Trophoblast cell (in vitro differentiated cells and primary cell): Measurements from ENCODE around the gene ECHDC3.

ENCODE experiments used
- DNase-seq, 2 donors: peaks; one replicate each; pipeline ENCODE4 v3.0.0-alpha.2; 2016
- H2AFZ ChIP-seq: 2 replicates; pipeline ENCODE4 v1.6.1; 2013; ENCODE audit warnings: low read length, moderate library complexity, mild to moderate bottlenecking; ENCODE audit not compliant: insufficient read depth, poor library complexity
- H2AK5ac ChIP-seq: 2 replicates; pipeline ENCODE4 v1.6.1; 2013; ENCODE audit warnings: mild to moderate bottlenecking, low read length
- H2BK120ac ChIP-seq: 2 replicates; pipeline ENCODE4 v1.6.1; 2013; ENCODE audit warnings: low read length, mild to moderate bottlenecking, moderate library complexity; ENCODE audit not compliant: insufficient read depth, poor library complexity
- H2BK12ac ChIP-seq: 2 replicates; pipeline ENCODE4 v1.6.1; 2013; ENCODE audit warnings: mild to moderate bottlenecking, low read length, moderate library complexity
- H2BK5ac ChIP-seq: 2 replicates; pipeline ENCODE4 v1.6.1; 2013; ENCODE audit warnings: low read length, low read depth, moderate library complexity, mild to moderate bottlenecking; ENCODE audit not compliant: poor library complexity
- H3K14ac ChIP-seq: 2 replicates; pipeline ENCODE4 v1.6.1; 2013; ENCODE audit warnings: mild to moderate bottlenecking, low read length
- H3K18ac ChIP-seq: 2 replicates; pipeline ENCODE4 v1.6.1; 2013; ENCODE audit warnings: mild to moderate bottlenecking, low read length
- H3K23ac ChIP-seq: 2 replicates; pipeline ENCODE4 v1.6.1; 2013; ENCODE audit warnings: low read length
- H3K27ac ChIP-seq: 2 replicates; pipeline ENCODE4 v1.5.1; 2013; ENCODE audit warnings: low read depth, mild to moderate bottlenecking, inconsistent platforms, low read length, moderate library complexity
- H3K27me3 ChIP-seq: 2 replicates; pipeline ENCODE4 v1.6.1; 2013; ENCODE audit warnings: inconsistent platforms, mild to moderate bottlenecking, low read length, moderate library complexity; ENCODE audit not compliant: insufficient read depth
- H3K36me3 ChIP-seq, 2 experiments: 1 replicate in 1 of 2; 2 replicates in 1 of 2; pipeline ENCODE4 v1.6.1; 2013; ENCODE audit warnings: low read length in 2 of 2, mild to moderate bottlenecking in 2 of 2, moderate library complexity in 1 of 2; ENCODE audit not compliant: insufficient read depth in 2 of 2, control insufficient read depth in 1 of 2
- H3K4ac ChIP-seq: 2 replicates; pipeline ENCODE4 v1.6.1; 2013; ENCODE audit warnings: low read depth, mild to moderate bottlenecking, low read length, moderate library complexity
- H3K4me1 ChIP-seq, 2 experiments: 1 replicate in 1 of 2; 2 replicates in 1 of 2; pipeline ENCODE4 v1.6.1; 2013; ENCODE audit warnings: low read length in 2 of 2, mild to moderate bottlenecking in 2 of 2, moderate library complexity in 1 of 2; ENCODE audit not compliant: insufficient read depth in 2 of 2, control insufficient read depth in 1 of 2
- H3K4me2 ChIP-seq: 2 replicates; pipeline ENCODE4 v1.6.1; 2013; ENCODE audit warnings: inconsistent platforms, mild to moderate bottlenecking, low read length, moderate library complexity
- H3K4me3 ChIP-seq: 2 replicates; pipeline ENCODE4 v1.5.1; 2013; ENCODE audit warnings: mild to moderate bottlenecking, low read depth, low read length, inconsistent platforms
- H3K79me1 ChIP-seq: one replicate; pipeline ENCODE4 v1.6.1; 2013; ENCODE audit warnings: low read length
- H3K79me2 ChIP-seq: 2 replicates; pipeline ENCODE4 v1.6.1; 2013; ENCODE audit warnings: low read length, mild to moderate bottlenecking; ENCODE audit not compliant: control insufficient read depth, insufficient read depth, poor library complexity
- H3K9ac ChIP-seq: 2 replicates; pipeline ENCODE4 v1.6.1; 2013; ENCODE audit warnings: mild to moderate bottlenecking, low read length
- H3K9me3 ChIP-seq: 2 replicates; pipeline ENCODE4 v1.6.1; 2013; ENCODE audit warnings: low read depth, mild to moderate bottlenecking, control low read depth, inconsistent platforms, low read length; ENCODE audit not compliant: insufficient read depth
- H4K12ac ChIP-seq: 2 replicates; pipeline ENCODE4 v1.6.1; 2013; ENCODE audit warnings: low read depth, mild to moderate bottlenecking, low read length, moderate library complexity
- H4K8ac ChIP-seq: 2 replicates; pipeline ENCODE4 v1.6.1; 2013; ENCODE audit warnings: low read depth, mild to moderate bottlenecking, low read length, moderate library complexity
- H4K91ac ChIP-seq: one replicate; pipeline ENCODE4 v1.6.1; 2013; ENCODE audit warnings: low read depth, mild to moderate bottlenecking, low read length, moderate library complexity
- WGBS: extraction: QIAGEN DNeasy Blood & Tissue Kit; methylation state at CpG from one replicate; pipeline ENCODE4 v1.1.7; 2013; ENCODE audit warnings: missing lambda C conversion rate; ENCODE audit not compliant: insufficient read length, insufficient coverage; ENCODE audit errors: extremely low coverage; 5-methylcytosine and 5-hydroxymethylcytosine counted together

The ECHDC3 gene

GRCh38 chr10:11789956-11790355 lies 47.8 kb downstream of the ECHDC3 start:
- no peak overlapping the region for H3K27ac ChIP-seq
- H3K18ac ChIP-seq: no peak overlapping the region
- H4K8ac ChIP-seq: no peak overlapping the region
- no peak overlapping the region for H3K9ac ChIP-seq
- no peak overlapping the region for H3K4ac ChIP-seq
- no peak overlapping the region for H2BK5ac ChIP-seq
- H3K23ac ChIP-seq: no peak overlapping the region
- H3K79me1 ChIP-seq: no peaks in the 10 kb centered on the region
- no peak overlapping the region for H2BK12ac ChIP-seq
- no peak overlapping the region for H2AFZ ChIP-seq
- no peak overlapping the region for H3K14ac ChIP-seq
- H3K27me3 ChIP-seq: no peaks in the 10 kb centered on the region
- no peak overlapping the region for H4K91ac ChIP-seq
- H3K36me3 ChIP-seq: no peaks in the 10 kb centered on the region
- DNase-seq: no peak
- no peaks in the 10 kb centered on the region for H3K9me3 ChIP-seq
- no peak overlapping the region for H3K4me3 ChIP-seq
- no peak overlapping the region for H2AK5ac ChIP-seq
- H2BK120ac ChIP-seq: no peak overlapping the region
- no peak overlapping the region for H4K12ac ChIP-seq
- H3K4me1 ChIP-seq: peaks cover 3 to 6% of the 10 kb centered on the region in 2 experiments
- WGBS: no CpG with 5 or more reads among the region's 8 CpGs
- H3K79me2 ChIP-seq: no peaks in the 10 kb centered on the region
- H3K4me2 ChIP-seq: no peak overlapping the region

GRCh38 chr10:11793762-11794479 lies 51.7 kb downstream of the ECHDC3 start:
- H3K14ac ChIP-seq: no peak overlapping the region
- H2AK5ac ChIP-seq: no peak overlapping the region
- H3K18ac ChIP-seq: no peak overlapping the region
- no peak overlapping the region for H2BK5ac ChIP-seq
- no peak overlapping the region for H4K8ac ChIP-seq
- peak; percentile 68 to 81 for DNase-seq
- H2BK120ac ChIP-seq: no peak overlapping the region
- no peaks in the 10 kb centered on the region for H3K36me3 ChIP-seq
- no peaks in the 10 kb centered on the region for H3K27me3 ChIP-seq
- H2AFZ ChIP-seq: no peak overlapping the region
- H3K9ac ChIP-seq: no peak overlapping the region
- no peak overlapping the region for H3K4me2 ChIP-seq
- no peak overlapping the region for H3K4me3 ChIP-seq
- H3K27ac ChIP-seq: no peak overlapping the region
- WGBS: no CpG with 5 or more reads among the region's 12 CpGs
- H4K91ac ChIP-seq: no peak overlapping the region
- no peaks in the 10 kb centered on the region for H3K79me2 ChIP-seq
- H2BK12ac ChIP-seq: no peak overlapping the region
- no peak overlapping the region for H3K4ac ChIP-seq
- no peak overlapping the region for H4K12ac ChIP-seq
- H3K9me3 ChIP-seq: peaks cover 4% of the 10 kb centered on the region
- no peak overlapping the region for H3K23ac ChIP-seq
- peaks cover 3 to 6% of the 10 kb centered on the region in 2 experiments for H3K4me1 ChIP-seq
- no peaks in the 10 kb centered on the region for H3K79me1 ChIP-seq

GRCh38 chr10:11794566-11794965 lies 52.4 kb downstream of the ECHDC3 start:
- Histone ChIP-seq H2BK12ac (no peak overlapping the region), H3K79me1 (no peaks in the 10 kb centered on the region), H2BK5ac (no peak overlapping the region), H3K27me3 (no peaks in the 10 kb centered on the region), H3K4me1 (peaks cover 3 to 6% of the 10 kb centered on the region in 2 experiments), H3K27ac (no peak overlapping the region), H2AFZ (no peak overlapping the region), H3K4me2 (no peak overlapping the region), H3K79me2 (no peaks in the 10 kb centered on the region), H3K14ac (no peak overlapping the region), H2BK120ac (no peak overlapping the region), H3K4ac (no peak overlapping the region), H3K18ac (no peak overlapping the region), H2AK5ac (no peak overlapping the region), H3K36me3 (no peaks in the 10 kb centered on the region), H3K9me3 (peaks cover 4% of the 10 kb centered on the region), H3K4me3 (no peak overlapping the region), H3K23ac (no peak overlapping the region), H3K9ac (no peak overlapping the region), H4K91ac (no peak overlapping the region), H4K12ac (no peak overlapping the region), H4K8ac (no peak overlapping the region)
- WGBS: no CpG with 5 or more reads among the region's 5 CpGs
- DNase-seq: no peak

- Histone ChIP-seq H2AK5ac (no peak overlapping the region), H3K79me1 (no peaks in the 10 kb centered on the region), H3K79me2 (no peaks in the 10 kb centered on the region), H4K8ac (no peak overlapping the region), H3K36me3 (no peaks in the 10 kb centered on the region), H3K14ac (no peak overlapping the region), H3K27ac (no peak overlapping the region), H2BK120ac (no peak overlapping the region), H3K4ac (no peak overlapping the region), H3K4me1 (peaks cover 3 to 6% of the 10 kb centered on the region in 2 experiments), H2BK5ac (no peak overlapping the region), H4K91ac (no peak overlapping the region), H2AFZ (no peak overlapping the region), H3K4me2 (no peak overlapping the region), H3K18ac (no peak overlapping the region), H3K4me3 (peak overlapping the region; percentile 38), H2BK12ac (no peak overlapping the region), H4K12ac (no peak overlapping the region), H3K27me3 (no peaks in the 10 kb centered on the region), H3K23ac (no peak overlapping the region), H3K9ac (no peak overlapping the region), H3K9me3 (peaks cover 4% of the 10 kb centered on the region)
- DNase-seq: peak; percentile 13 to 62
- WGBS: no CpG with 5 or more reads among the region's 25 CpGs
Observed at GRCh38 chr10:11795101-11795920, 53.1 kb downstream of the ECHDC3 start.
